Adrenal gland (tissue), 5 donors: ENCODE measurements around the gene ULBP1.

Source experiments
- POLR2A ChIP-seq, 2 donors: fragments of 450-650 bp; IDR thresholded peaks; one replicate each; pipeline ENCODE4 v1.6.1; 2017; ENCODE audit warnings: antibody characterized with exemption in 2 of 2, mild to moderate bottlenecking in 2 of 2, moderate library complexity in 1 of 2
- TF ChIP-seq, protein P1 (sequence below), 6 experiments: fragments of 450-650 bp in 4 of 6; fragments of 200-600 bp in 2 of 6; sonication (generic) in 1 of 6; IDR thresholded peaks; 1 replicate in 5 of 6; 2 replicates in 1 of 6; pipeline versions ENCODE4 v1.5.1 to v1.8.0; 2016 to 2021; ENCODE audit warnings: antibody characterized with exemption in 6 of 6, mild to moderate bottlenecking in 2 of 6, moderate library complexity in 1 of 6
- donor health status: DM: no; HTN: no; CAD: no.

- TF ChIP-seq, protein P1, sequence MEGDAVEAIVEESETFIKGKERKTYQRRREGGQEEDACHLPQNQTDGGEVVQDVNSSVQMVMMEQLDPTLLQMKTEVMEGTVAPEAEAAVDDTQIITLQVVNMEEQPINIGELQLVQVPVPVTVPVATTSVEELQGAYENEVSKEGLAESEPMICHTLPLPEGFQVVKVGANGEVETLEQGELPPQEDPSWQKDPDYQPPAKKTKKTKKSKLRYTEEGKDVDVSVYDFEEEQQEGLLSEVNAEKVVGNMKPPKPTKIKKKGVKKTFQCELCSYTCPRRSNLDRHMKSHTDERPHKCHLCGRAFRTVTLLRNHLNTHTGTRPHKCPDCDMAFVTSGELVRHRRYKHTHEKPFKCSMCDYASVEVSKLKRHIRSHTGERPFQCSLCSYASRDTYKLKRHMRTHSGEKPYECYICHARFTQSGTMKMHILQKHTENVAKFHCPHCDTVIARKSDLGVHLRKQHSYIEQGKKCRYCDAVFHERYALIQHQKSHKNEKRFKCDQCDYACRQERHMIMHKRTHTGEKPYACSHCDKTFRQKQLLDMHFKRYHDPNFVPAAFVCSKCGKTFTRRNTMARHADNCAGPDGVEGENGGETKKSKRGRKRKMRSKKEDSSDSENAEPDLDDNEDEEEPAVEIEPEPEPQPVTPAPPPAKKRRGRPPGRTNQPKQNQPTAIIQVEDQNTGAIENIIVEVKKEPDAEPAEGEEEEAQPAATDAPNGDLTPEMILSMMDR (IDR thresholded peaks at IDR 0.05), result no peak
- TF ChIP-seq POLR2A (IDR thresholded peaks at IDR 0.05), result no peak
Observed at GRCh38 chr6:149985481-149985937, 21.8 kb downstream of the ULBP1 start.
